Measurements from ENCODE around the gene GPRASP3. TPM values are rescaled to one million over a fixed set of nuclear protein-coding genes. Genes with fewer than 3 reads are reported as not detected.

Gene GPRASP3
- total and polyA plus RNA-seq, 4 experiments from 2014 or later = 0.63 to 3.5 (median 1.7) TPM

GRCh38 chrX:102745857-102746584 lies 25.5 kb downstream of the GPRASP3 start:
- no peaks in the 10 kb centered on the region for H3K36me3 ChIP-seq (ENCODE audit: insufficient read depth, low read length)
- ChIA-PET POLR2A (ENCODE audit: partially characterized antibody) (interaction anchor here (0.6 kb wide), 1 partner anchor 147 kb away, joined by 3 read pairs; the partner anchor contains the start of gene ARMCX5), CTCF (ENCODE audit: partially characterized antibody) (no interaction called here)
- intact Hi-C loops (cut with micrococcal nuclease) = no loop called here
- peak overlapping the region in 3 of 7 donors; percentile 17 to 91 (median 67) for H3K27ac Mint-ChIP-seq
- H3K4me1 ChIP-seq (ENCODE audit: insufficient read depth, low read length) = no peaks in the 10 kb centered on the region
- no peak overlapping the region for H3K27ac ChIP-seq (ENCODE audit: low read depth, low read length)
- H3K4me3 Mint-ChIP-seq = peak overlapping the region; percentile 81 to 90 (median 84)
- no peaks in the 10 kb centered on the region for H3K27me3 Mint-ChIP-seq
- no peaks in the 10 kb centered on the region for H3K27me3 ChIP-seq (ENCODE audit: insufficient read depth, low read length)
- peaks cover 0 to 2% (median 0%) of the 10 kb centered on the region in 4 donors for H3K4me1 Mint-ChIP-seq
- peak overlapping the region; percentile 23 to 24 for H3K4me3 ChIP-seq (ENCODE audit: low read length in 2 of 2)
- H3K36me3 Mint-ChIP-seq = no peaks in the 10 kb centered on the region
- peak in 2 of 5 donors; percentile 1 to 11 for DNase-seq
- no peaks in the 10 kb centered on the region for H3K9me3 Mint-ChIP-seq
- no peaks in the 10 kb centered on the region for H3K9me3 ChIP-seq (ENCODE audit: control insufficient read depth in 1 of 2, low read length in 2 of 2)

GRCh38 chrX:102765217-102765616 lies 44.7 kb downstream of the GPRASP3 start:
- H3K9me3 ChIP-seq (ENCODE audit: control insufficient read depth in 1 of 2, low read length in 2 of 2) = no peaks in the 10 kb centered on the region
- peak overlapping the region in 1 of 7 donors; percentile 30 for H3K27ac Mint-ChIP-seq
- no peak overlapping the region for H3K27ac ChIP-seq (ENCODE audit: low read depth, low read length)
- no peaks in the 10 kb centered on the region for H3K27me3 Mint-ChIP-seq
- no peak for DNase-seq
- H3K4me3 Mint-ChIP-seq = no peak overlapping the region
- peaks cover 0 to 5% of the 10 kb centered on the region in 2 donors for H3K36me3 Mint-ChIP-seq
- ChIA-PET CTCF (ENCODE audit: partially characterized antibody) (no interaction called here), POLR2A (ENCODE audit: partially characterized antibody) (no interaction called here)
- H3K9me3 Mint-ChIP-seq = no peaks in the 10 kb centered on the region
- H3K4me1 ChIP-seq (ENCODE audit: insufficient read depth, low read length) = peaks cover 7% of the 10 kb centered on the region
- H3K4me1 Mint-ChIP-seq = peaks cover 6 to 14% (median 9%) of the 10 kb centered on the region in 4 donors
- H3K4me3 ChIP-seq (ENCODE audit: low read length in 2 of 2) = no peak overlapping the region
- H3K36me3 ChIP-seq (ENCODE audit: insufficient read depth, low read length) = no peaks in the 10 kb centered on the region
- intact Hi-C loops (cut with micrococcal nuclease) = loop anchor here (5.0 kb wide), 1 partner anchor 103 kb away; no protein-coding TSS in a partner anchor
- no peaks in the 10 kb centered on the region for H3K27me3 ChIP-seq (ENCODE audit: insufficient read depth, low read length)

GRCh38 chrX:102765809-102766208 lies 45.3 kb downstream of the GPRASP3 start:
- Histone ChIP-seq H3K36me3 (ENCODE audit: insufficient read depth, low read length) (no peaks in the 10 kb centered on the region), H3K4me3 (ENCODE audit: low read length in 2 of 2) (no peak overlapping the region), H3K27ac (ENCODE audit: low read depth, low read length) (no peak overlapping the region), H3K9me3 (ENCODE audit: control insufficient read depth in 1 of 2, low read length in 2 of 2) (no peaks in the 10 kb centered on the region), H3K4me1 (ENCODE audit: insufficient read depth, low read length) (peaks cover 9% of the 10 kb centered on the region), H3K27me3 (ENCODE audit: insufficient read depth, low read length) (no peaks in the 10 kb centered on the region)
- Mint-ChIP-seq H3K4me3 (no peak overlapping the region), H3K27me3 (no peaks in the 10 kb centered on the region), H3K9me3 (no peaks in the 10 kb centered on the region), H3K27ac (peak overlapping the region in 1 of 7 donors; percentile 17), H3K36me3 (peaks cover 0 to 5% of the 10 kb centered on the region in 2 donors), H3K4me1 (peaks cover 6 to 15% (median 10%) of the 10 kb centered on the region in 4 donors)
- intact Hi-C loops (cut with micrococcal nuclease) = loop anchor here (5.0 kb wide), 1 partner anchor 104 kb away; no protein-coding TSS in a partner anchor
- DNase-seq = no peak
- ChIA-PET CTCF (ENCODE audit: partially characterized antibody) (no interaction called here), POLR2A (ENCODE audit: partially characterized antibody) (no interaction called here)

DNA sequence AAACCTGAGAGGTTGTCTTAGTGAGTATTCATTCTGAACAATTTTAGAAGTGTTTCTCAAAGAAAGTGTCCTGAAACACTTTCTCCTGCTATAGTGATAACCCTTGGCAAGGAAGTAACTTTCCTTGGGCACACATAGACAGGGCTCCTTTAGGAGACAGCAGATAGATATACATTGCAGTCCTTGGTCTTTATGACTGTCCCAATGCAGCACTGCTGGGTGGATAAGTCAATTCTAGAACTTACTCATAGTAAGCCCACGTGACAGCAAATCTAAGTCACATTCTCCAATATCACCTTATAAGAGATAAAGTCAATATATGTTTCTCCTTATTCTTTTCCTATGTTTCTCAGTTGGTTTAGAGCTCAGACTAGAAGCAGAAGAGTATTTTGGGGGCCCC lies 46.7 kb downstream of the GPRASP3 start:
- Mint-ChIP-seq H3K9me3 (no peaks in the 10 kb centered on the region), H3K4me1 (peaks cover 6 to 15% (median 10%) of the 10 kb centered on the region in 4 donors), H3K36me3 (peaks cover 0 to 7% of the 10 kb centered on the region in 2 donors), H3K4me3 (peak overlapping the region in 3 of 8 donors; percentile 15 to 67 (median 60)), H3K27me3 (no peaks in the 10 kb centered on the region), H3K27ac (peak overlapping the region in 4 of 7 donors; percentile 10 to 85 (median 48))
- Histone ChIP-seq H3K36me3 (ENCODE audit: insufficient read depth, low read length) (no peaks in the 10 kb centered on the region), H3K27ac (ENCODE audit: low read depth, low read length) (no peak overlapping the region), H3K4me1 (ENCODE audit: insufficient read depth, low read length) (peaks cover 9% of the 10 kb centered on the region), H3K27me3 (ENCODE audit: insufficient read depth, low read length) (no peaks in the 10 kb centered on the region), H3K4me3 (ENCODE audit: low read length in 2 of 2) (no peak overlapping the region), H3K9me3 (ENCODE audit: control insufficient read depth in 1 of 2, low read length in 2 of 2) (no peaks in the 10 kb centered on the region)
- ChIA-PET POLR2A (ENCODE audit: partially characterized antibody) (no interaction called here), CTCF (ENCODE audit: partially characterized antibody) (no interaction called here)
- intact Hi-C loops (cut with micrococcal nuclease) = loop anchor here (5.0 kb wide), 1 partner anchor 105 kb away; no protein-coding TSS in a partner anchor
- DNase-seq = no peak

- H3K36me3 ChIP-seq (ENCODE audit: insufficient read depth, low read length) = no peaks in the 10 kb centered on the region
- ChIA-PET CTCF (ENCODE audit: partially characterized antibody) (no interaction called here), POLR2A (ENCODE audit: partially characterized antibody) (no interaction called here)
- no peaks in the 10 kb centered on the region for H3K27me3 Mint-ChIP-seq
- H3K27ac Mint-ChIP-seq = peak overlapping the region; percentile 95 to 100 (median 98)
- H3K27me3 ChIP-seq (ENCODE audit: insufficient read depth, low read length) = no peaks in the 10 kb centered on the region
- peak; percentile 77 to 87 (median 80) for DNase-seq
- intact Hi-C loops (cut with micrococcal nuclease) = loop anchor here (2.0 to 5.0 kb wide), 2 partner anchors 48 to 107 kb away; partner anchors contain the start of gene GPRASP3
- peak overlapping the region; percentile 95 to 99 (median 96) for H3K4me3 Mint-ChIP-seq
- peak overlapping the region; percentile 67 for H3K27ac ChIP-seq (ENCODE audit: low read depth, low read length)
- peaks cover 0 to 11% of the 10 kb centered on the region in 2 donors for H3K36me3 Mint-ChIP-seq
- H3K4me1 Mint-ChIP-seq = peaks cover 6 to 15% (median 10%) of the 10 kb centered on the region in 4 donors
- H3K4me3 ChIP-seq (ENCODE audit: low read length in 2 of 2) = peak overlapping the region; percentile 47 to 52
- no peaks in the 10 kb centered on the region for H3K9me3 Mint-ChIP-seq
- no peaks in the 10 kb centered on the region for H3K9me3 ChIP-seq (ENCODE audit: control insufficient read depth in 1 of 2, low read length in 2 of 2)
- peaks cover 9% of the 10 kb centered on the region for H3K4me1 ChIP-seq (ENCODE audit: insufficient read depth, low read length)
Measured at GRCh38 chrX:102768987-102769761, 48.6 kb downstream of the GPRASP3 start.

Other genes with a start within 250 kb of the GPRASP3 start
- gene TCP11X2, start 248.9 kb upstream of the GPRASP3 start, total RNA-seq = not detected
- gene TCP11X2, start 248.9 kb upstream of the GPRASP3 start, polyA plus RNA-seq = not detected
- gene TMSB15A, start 204.0 kb upstream of the GPRASP3 start, total RNA-seq = not detected
- gene TMSB15A, start 204.0 kb upstream of the GPRASP3 start, polyA plus RNA-seq = not detected
- 10 to 100 TPM; 10.1 to 12.2 TPM for gene ARMCX5, start 121.2 kb upstream of the GPRASP3 start, total RNA-seq
- gene ARMCX5, start 121.2 kb upstream of the GPRASP3 start, polyA plus RNA-seq = 10 to 100 TPM; 10.3 to 11.6 TPM
- gene GPRASP1, start 69.3 kb upstream of the GPRASP3 start, total RNA-seq = 10 to 100 TPM; 51.4 to 51.7 TPM
- 1 to 10 TPM; 1.9 to 9.2 TPM for gene GPRASP1, start 69.3 kb upstream of the GPRASP3 start, polyA plus RNA-seq
- 1 to 10 TPM; 2.2 to 3.2 TPM for gene GPRASP2, start 8.3 kb upstream of the GPRASP3 start, total RNA-seq
- 1 to 10 TPM; 1.6 to 1.8 TPM for gene GPRASP2, start 8.3 kb upstream of the GPRASP3 start, polyA plus RNA-seq
- gene RAB40AL, start 216.5 kb downstream of the GPRASP3 start, total RNA-seq = under 1 TPM in 1 of 2 experiments, not detected in 1; 0.64 TPM
- not detected for gene RAB40AL, start 216.5 kb downstream of the GPRASP3 start, polyA plus RNA-seq